Activated naive CD8-positive, alpha-beta T cell treated with anti-CD3 and anti-CD28 coated beads, Interleukin-2, amount 50 U/mL, for 24 hours (primary cell): Measurements from ENCODE around the gene BMP4.

Experiments
- ATAC-seq: fragments of 150-1000 bp; cut with Tn5 transposase; one replicate; pipeline ENCODE4 v1.10.0; 2021
- DNase-seq: peaks from one replicate; pipeline ENCODE4 v3.0.0; 2021
- H3K27ac Mint-ChIP-seq: one replicate; pipeline ENCODE4 v1.8.0; 2021; ENCODE audit warnings: mild to moderate bottlenecking, mixed read lengths
- H3K27me3 Mint-ChIP-seq: one replicate; pipeline ENCODE4 v1.8.0; 2021; ENCODE audit warnings: mixed read lengths
- H3K36me3 Mint-ChIP-seq: one replicate; pipeline ENCODE4 v1.8.0; 2021; ENCODE audit warnings: low read depth, mixed read lengths
- H3K4me1 Mint-ChIP-seq: one replicate; pipeline ENCODE4 v1.8.0; 2021; ENCODE audit warnings: mixed read lengths
- H3K4me3 Mint-ChIP-seq: one replicate; pipeline ENCODE4 v1.8.0; 2021; ENCODE audit warnings: mild to moderate bottlenecking, moderate library complexity, mixed read lengths
- H3K9me3 Mint-ChIP-seq: one replicate; pipeline ENCODE4 v1.8.0; 2021; ENCODE audit warnings: mixed read lengths

BMP4 gene

DNA sequence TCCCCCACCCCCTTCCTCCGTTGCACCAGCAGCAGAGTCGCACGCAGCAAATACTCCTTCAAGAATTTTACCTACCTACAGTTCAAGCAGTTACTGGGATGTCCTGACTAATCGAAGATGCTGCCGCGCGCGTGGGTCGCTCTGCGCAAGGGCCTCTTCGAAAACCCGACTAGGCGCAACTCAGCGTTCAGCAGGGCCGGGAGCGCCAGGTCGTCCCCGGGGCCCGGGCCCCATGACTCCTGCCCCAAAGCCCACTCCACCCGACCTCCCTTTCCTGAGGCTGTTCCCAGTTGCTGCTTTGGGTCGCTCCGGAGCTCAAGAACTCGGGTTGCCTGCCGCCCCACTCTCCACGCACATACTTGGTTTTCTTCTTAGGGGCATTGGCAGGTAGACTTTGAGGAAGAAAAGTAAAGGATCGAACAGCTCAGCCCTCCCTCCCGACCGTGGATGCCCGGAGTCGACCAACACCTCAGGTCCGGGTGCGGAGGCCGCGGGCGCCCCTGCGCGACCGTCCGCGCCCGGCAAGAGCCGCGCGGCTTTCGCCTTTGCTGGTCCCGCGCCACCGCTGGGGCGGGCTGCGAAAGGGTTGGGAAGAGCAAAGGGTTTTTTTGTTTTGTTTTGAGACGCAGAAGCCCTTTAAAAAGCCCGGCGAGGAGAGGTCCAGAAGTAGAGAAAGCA lies 1.9 kb downstream of the BMP4 start:
- DNase-seq = no peak
- H3K27ac Mint-ChIP-seq = no peak overlapping the region
- H3K27me3 Mint-ChIP-seq = peaks cover 67% of the 10 kb centered on the region
- no peaks in the 10 kb centered on the region for H3K36me3 Mint-ChIP-seq
- H3K4me1 Mint-ChIP-seq = peaks cover 32% of the 10 kb centered on the region
- peak overlapping the region; percentile 70 for H3K4me3 Mint-ChIP-seq
- no peaks in the 10 kb centered on the region for H3K9me3 Mint-ChIP-seq
- no peak for ATAC-seq

DNA sequence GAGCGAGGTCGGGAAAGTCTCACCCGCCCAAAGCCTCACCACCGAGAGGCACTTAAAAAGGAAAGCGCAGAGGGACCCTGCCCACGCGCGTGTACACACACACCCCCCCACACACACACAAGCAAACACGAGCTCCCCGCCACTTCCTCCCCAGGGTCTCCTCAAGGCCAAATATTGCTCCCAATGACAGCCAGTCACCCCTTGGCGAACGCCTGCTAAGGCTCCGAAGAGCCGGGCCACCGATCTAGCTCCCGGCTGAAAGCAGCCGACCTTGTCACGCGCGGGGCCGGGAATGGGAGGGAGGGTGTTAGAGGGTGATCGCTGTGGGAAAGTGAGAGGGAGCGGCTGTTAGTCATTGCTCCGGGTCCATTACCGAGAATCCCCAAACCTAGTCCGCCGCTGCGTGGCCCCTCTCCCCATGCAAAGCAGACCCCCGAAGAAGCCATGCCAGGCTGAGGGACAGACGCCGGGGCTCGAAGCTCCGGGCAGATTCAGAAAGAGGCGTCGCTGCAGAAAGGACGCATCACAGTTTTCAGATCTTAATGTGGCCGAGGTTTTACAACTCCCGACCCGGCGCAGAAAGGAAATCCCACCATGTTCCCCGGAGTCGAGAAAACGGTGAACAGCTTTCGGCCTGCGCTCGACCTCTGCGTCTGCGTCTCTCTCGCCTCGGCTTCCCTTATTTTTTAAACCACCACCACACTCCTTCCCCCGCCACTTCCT lies 2.6 kb downstream of the BMP4 start:
- no peak for ATAC-seq
- DNase-seq = peak; percentile 10
- peaks cover 68% of the 10 kb centered on the region for H3K27me3 Mint-ChIP-seq
- no peaks in the 10 kb centered on the region for H3K9me3 Mint-ChIP-seq
- H3K27ac Mint-ChIP-seq = no peak overlapping the region
- H3K36me3 Mint-ChIP-seq = no peaks in the 10 kb centered on the region
- peaks cover 32% of the 10 kb centered on the region for H3K4me1 Mint-ChIP-seq
- peak overlapping the region; percentile 70 for H3K4me3 Mint-ChIP-seq

DNA sequence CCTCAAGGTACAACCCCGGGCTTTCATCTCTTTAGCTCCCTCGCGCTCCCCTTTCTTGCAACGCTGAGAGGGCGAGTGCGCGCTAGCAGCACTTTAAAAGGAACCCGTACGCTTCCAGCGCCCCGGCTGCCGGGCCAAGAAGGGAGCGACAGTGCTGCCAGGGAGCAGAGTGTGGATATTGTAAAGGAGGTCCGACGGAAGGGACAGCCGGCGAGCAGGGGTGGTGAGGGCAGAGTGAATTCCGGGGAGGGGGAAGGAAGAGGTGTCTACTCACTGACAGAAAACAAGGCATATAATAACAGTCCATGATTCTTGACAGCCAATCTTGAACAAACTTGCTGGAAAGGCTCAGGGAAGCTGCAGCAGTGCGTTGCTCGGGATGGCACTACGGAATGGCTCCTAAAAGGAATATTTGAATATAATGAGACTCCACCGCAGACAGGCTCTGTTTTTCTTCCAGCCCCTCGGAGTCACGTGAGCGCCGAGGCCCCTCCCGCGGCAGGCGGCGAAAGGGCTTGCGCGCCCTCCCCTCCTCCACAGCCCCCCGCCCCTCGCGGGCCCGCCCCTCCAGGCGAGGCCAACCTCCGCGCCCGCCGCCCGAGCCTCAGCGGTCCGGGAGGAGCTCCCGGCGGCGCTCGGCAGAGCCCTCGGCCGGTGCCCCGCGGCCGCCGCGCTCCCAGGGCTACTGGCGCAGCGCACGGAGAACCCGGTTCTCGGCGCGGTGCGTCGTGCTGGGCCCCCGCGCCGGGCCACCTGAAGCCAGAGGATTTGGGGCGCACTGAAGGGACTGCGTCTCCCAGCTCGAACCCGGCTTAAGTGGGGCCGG lies 3.4 kb downstream of the BMP4 start:
- H3K27me3 Mint-ChIP-seq = peaks cover 71% of the 10 kb centered on the region
- H3K9me3 Mint-ChIP-seq = no peaks in the 10 kb centered on the region
- no peak overlapping the region for H3K27ac Mint-ChIP-seq
- H3K4me1 Mint-ChIP-seq = peaks cover 32% of the 10 kb centered on the region
- ATAC-seq (peak; percentile 33), DNase-seq (peak; percentile 24)
- H3K36me3 Mint-ChIP-seq = no peaks in the 10 kb centered on the region
- peak overlapping the region; percentile 70 for H3K4me3 Mint-ChIP-seq

DNA sequence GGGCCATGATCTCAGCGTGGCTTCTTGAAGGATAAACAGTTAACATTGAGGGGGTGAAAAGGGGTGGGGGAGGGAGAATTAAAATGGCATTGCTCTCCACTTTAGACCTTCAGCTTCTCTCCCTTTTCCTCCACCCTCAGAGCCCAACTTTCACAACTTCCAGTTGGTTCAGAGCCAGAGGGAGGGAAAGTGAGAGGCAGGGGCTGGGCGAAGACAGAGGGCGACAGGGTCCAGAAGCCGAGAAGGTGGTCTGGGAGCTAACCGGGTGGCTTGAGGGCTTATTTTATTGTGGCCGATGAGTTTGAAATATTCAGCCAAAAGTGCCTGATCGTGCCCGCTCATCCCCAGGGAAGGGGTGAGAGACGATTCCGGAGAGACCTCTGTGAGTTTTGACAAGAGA lies 4.1 kb downstream of the BMP4 start:
- ATAC-seq (no peak), DNase-seq (no peak)
- Mint-ChIP-seq H3K9me3 (no peaks in the 10 kb centered on the region), H3K27ac (no peak overlapping the region), H3K4me1 (peaks cover 32% of the 10 kb centered on the region), H3K4me3 (peak overlapping the region; percentile 52), H3K27me3 (peaks cover 72% of the 10 kb centered on the region), H3K36me3 (no peaks in the 10 kb centered on the region)

DNA sequence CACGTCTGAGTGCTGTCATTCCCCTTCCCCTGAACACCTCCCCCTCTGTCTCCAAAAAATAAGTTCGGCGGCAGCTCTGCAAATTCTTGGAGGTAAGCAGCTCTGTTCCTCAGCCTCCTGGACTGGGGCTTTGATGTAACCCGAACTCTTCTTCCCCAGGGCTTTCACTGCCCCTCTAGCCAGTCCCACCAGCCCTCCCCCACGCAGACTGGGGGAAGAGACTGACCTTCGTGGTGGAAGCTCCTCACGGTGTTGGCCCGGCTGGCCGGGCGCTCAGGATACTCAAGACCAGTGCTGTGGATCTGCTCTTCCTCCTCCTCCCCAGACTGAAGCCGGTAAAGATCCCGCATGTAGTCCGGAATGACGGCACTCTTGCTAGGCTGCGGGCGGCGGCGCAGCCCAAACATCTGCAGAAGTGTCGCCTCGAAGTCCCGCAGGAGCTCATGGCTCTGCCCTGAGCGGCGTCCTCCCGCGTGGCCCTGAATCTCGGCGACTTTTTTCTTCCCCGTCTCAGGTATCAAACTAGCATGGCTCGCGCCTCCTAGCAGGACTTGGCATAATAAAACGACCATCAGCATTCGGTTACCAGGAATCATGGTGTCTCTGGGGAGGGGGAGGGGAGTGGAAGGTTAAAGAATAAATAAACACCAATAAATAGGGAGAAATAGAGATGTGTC lies 4.9 kb downstream of the BMP4 start:
- Mint-ChIP-seq H3K36me3 (no peaks in the 10 kb centered on the region), H3K27ac (no peak overlapping the region)

DNA sequence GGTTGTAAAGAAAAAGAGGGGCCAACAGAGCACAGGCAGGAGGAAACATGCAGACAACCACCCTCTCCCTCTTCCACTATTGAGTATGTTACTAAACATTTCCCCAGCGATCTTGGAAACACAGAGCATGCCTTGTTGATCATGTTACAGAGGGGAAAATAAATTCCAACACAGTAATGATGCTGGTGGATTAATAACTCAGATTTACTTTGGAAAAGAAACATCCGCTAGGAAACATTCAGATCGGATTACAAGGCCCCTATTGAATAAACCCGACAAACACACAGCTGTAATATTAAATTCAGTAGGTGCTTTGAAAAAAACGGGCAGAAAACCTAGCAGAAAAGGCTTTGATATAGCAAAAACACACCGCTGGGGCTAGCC lies 5.4 kb downstream of the BMP4 start:
- ATAC-seq = no peak
- peaks cover 25% of the 10 kb centered on the region for H3K4me1 Mint-ChIP-seq
- H3K36me3 Mint-ChIP-seq = no peaks in the 10 kb centered on the region
- H3K9me3 Mint-ChIP-seq = no peaks in the 10 kb centered on the region
- peaks cover 72% of the 10 kb centered on the region for H3K27me3 Mint-ChIP-seq
- H3K27ac Mint-ChIP-seq = no peak overlapping the region
- no peak for DNase-seq
- H3K4me3 Mint-ChIP-seq = no peak overlapping the region

More for the DNA sequence above, 4.9 kb downstream of the BMP4 start:
- ATAC-seq (no peak), DNase-seq (no peak)
- H3K9me3 Mint-ChIP-seq = no peaks in the 10 kb centered on the region
- H3K4me3 Mint-ChIP-seq = no peak overlapping the region
- H3K27me3 Mint-ChIP-seq = peaks cover 73% of the 10 kb centered on the region
- H3K4me1 Mint-ChIP-seq = peaks cover 27% of the 10 kb centered on the region

DNA sequence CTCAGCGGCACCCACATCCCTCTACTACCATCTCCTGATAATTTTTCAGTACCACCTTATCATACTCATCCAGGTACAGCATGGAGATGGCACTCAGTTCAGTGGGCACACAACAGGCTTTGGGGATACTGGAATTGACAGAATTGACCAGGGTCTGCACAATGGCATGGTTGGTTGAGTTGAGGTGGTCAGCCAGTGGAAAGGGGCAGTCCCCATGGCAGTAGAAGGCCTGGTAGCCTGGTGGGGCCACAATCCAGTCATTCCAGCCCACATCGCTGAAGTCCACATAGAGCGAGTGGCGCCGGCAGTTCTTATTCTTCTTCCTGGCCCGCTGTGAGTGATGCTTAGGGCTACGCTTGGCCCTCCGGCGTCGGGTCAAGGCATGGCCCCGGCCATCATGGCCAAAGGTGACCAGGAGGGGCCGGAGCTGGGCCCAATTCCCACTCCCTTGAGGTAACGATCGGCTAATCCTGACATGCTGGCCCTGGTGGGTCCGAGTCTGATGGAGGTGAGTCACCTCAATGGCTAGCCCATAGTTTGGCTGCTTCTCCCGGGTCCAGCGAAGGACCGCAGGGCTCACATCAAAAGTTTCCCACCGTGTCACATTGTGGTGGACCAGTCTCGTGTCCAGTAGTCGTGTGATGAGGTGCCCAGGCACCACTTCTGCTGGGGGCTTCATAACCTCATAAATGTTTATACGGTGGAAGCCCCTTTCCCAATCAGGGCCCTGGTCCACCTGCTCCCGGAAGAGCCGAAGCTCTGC lies 6.4 kb downstream of the BMP4 start:
- H3K27me3 Mint-ChIP-seq = peaks cover 71% of the 10 kb centered on the region
- H3K9me3 Mint-ChIP-seq = no peaks in the 10 kb centered on the region
- H3K4me3 Mint-ChIP-seq = no peak overlapping the region
- DNase-seq (no peak), ATAC-seq (no peak)
- H3K36me3 Mint-ChIP-seq = no peaks in the 10 kb centered on the region
- H3K4me1 Mint-ChIP-seq = peaks cover 16% of the 10 kb centered on the region
- no peak overlapping the region for H3K27ac Mint-ChIP-seq

DNA sequence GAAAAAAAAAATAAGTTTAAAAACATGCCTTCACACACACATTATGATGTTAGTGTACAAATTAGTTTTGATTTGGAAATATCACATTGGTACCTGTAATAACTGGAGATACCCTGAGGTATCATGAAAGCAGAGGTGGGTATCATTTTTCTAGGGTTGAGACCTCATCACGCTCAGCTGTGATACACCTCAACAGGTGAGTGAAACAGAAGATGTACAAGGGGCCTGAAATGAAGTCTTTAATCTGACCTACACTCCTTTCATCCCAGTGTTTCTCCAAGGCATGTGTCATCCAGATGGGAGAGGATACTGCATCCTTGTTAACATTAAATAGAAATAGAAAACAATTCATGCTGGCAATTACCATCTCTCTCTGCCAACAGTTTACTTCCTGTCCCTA lies 7.4 kb downstream of the BMP4 start:
- no peak overlapping the region for H3K27ac Mint-ChIP-seq

DNA sequence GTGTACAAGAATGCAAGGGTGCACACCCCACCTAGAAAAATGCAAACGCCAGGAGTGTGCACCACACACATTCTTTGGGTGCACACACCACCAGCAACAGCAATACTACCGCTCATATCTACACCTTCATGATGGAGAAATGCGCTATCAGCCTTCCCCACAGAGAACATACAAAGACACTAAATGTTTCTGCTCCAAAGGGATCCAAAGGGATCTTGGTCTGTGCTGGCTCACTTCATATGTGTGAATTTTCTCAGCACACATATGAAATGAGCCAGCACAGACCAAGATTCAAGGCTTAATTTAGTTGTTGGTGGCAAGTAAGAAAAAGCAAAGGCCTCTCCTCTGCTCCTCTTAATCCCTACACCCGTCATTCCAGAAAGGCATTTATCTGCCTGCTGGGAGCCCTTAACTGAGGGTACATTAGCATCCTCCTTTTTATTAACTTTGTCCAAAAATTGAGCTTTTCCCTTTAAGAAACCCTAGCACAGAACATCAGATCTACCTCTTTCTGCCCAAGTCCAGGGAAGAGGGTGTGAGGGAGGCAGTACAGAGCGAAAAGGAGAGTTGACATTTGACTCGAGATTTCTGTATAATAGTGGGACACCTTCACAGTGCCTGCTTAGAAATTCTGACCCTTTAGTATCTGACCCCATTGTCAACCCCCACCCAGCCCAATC lies 8.3 kb downstream of the BMP4 start:
- H3K27me3 Mint-ChIP-seq = peaks cover 73% of the 10 kb centered on the region

More for the DNA sequence above, 7.4 kb downstream of the BMP4 start:
- H3K9me3 Mint-ChIP-seq = no peaks in the 10 kb centered on the region
- no peak overlapping the region for H3K4me3 Mint-ChIP-seq
- ATAC-seq (no peak), DNase-seq (no peak)
- peaks cover 10% of the 10 kb centered on the region for H3K4me1 Mint-ChIP-seq
- no peaks in the 10 kb centered on the region for H3K36me3 Mint-ChIP-seq
- H3K27me3 Mint-ChIP-seq = peaks cover 72% of the 10 kb centered on the region

DNA sequence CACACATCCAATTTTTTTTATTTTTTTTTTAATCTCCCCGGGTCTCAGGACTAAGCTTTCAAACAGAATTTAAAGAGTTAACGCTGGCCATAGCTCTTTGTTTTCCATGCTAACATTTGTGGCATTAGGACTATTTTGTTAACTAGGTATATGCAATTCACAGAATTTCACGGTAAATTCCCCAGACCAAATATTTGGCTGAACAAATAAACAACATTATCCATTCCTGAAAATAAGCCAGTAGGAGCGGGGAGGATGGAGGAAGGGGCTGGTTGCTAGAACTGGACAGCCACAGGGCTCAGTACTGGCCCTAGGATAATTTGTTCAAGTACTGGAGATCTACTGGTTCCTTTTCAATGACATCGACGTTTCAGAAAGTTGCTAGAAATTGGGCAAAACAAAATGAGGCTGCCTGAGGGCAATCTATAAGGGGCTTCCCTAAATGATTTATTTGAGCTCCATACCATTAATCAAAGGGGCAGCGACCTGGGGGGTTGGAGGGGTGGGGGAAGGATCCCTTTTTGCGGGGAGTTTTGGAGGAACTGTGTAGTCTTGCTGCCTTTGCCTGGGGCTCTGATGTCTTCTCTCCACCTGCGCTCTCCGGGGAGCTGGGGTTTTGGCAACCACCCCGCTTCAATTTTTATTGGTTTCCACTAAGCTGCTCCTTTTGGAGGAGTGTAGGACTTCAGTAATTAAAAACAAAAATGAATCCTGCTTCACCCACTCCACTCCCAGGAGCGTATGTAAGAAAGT lies 9.0 kb downstream of the BMP4 start:
- Mint-ChIP-seq H3K4me1 (no peaks in the 10 kb centered on the region), H3K9me3 (no peaks in the 10 kb centered on the region), H3K36me3 (no peaks in the 10 kb centered on the region), H3K27ac (no peak overlapping the region), H3K27me3 (peaks cover 69% of the 10 kb centered on the region), H3K4me3 (no peak overlapping the region)
- ATAC-seq = no peak
- no peak for DNase-seq

More for the DNA sequence above, 8.3 kb downstream of the BMP4 start:
- DNase-seq (no peak), ATAC-seq (no peak)
- H3K27ac Mint-ChIP-seq = no peak overlapping the region
- H3K4me1 Mint-ChIP-seq = peaks cover 4% of the 10 kb centered on the region
- H3K4me3 Mint-ChIP-seq = no peak overlapping the region
- no peaks in the 10 kb centered on the region for H3K9me3 Mint-ChIP-seq
- no peaks in the 10 kb centered on the region for H3K36me3 Mint-ChIP-seq

DNA sequence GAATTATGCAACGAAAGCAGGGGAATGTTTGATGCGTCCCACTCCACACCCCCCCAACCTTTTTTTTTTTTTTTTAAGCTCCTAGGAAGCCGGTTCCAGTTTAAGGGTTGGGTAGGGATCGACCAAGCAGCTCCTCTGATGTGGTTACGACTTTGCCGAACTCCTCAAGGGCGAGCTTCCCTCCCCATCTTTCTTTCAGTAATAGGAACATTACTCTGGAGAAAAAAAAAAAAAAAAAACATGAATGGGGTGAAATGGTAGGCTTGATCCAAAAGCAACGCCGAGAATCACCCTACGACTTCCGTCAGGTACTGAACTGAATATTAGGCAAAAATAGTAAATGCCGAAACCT lies 9.6 kb downstream of the BMP4 start:
- ATAC-seq (no peak), DNase-seq (no peak)
- Mint-ChIP-seq H3K4me1 (no peaks in the 10 kb centered on the region), H3K4me3 (no peak overlapping the region), H3K27ac (no peak overlapping the region), H3K9me3 (no peaks in the 10 kb centered on the region), H3K36me3 (no peaks in the 10 kb centered on the region), H3K27me3 (peaks cover 65% of the 10 kb centered on the region)

DNA sequence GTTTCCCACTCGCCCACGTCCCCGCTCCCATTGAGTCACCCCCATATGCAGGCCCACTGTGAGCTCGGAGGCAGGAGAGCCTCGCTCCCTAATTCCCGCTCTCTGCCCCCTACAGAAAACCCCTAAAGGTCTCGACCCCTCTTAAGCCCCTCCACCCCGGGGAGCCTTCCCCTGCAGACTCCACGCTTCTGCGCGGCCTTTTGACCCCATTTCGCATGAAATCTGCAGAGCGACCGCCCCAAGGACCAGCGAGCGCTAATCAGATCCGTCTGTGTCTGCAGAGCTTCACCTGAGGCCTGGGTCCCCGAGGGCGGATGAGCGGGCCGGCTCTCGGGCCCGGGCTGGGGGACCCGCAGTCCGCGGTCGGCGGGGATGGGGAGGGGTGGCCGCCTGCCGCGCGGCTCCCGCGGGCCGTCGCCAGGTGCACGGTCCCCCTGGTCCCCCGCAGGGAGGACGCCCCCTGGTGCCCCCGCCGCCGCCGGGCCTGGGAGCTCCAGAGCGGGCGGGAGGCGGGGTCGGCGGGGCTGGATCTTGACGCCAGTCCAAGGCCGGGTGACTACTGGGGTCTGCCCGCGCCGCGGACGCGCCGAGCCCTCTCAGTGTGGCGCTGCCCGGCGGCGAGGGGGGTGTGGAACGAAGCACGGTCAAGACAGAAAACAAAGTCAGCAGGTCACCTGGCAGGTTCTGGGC lies 10.1 kb downstream of the BMP4 start:
- ATAC-seq (no peak), DNase-seq (no peak)
- H3K9me3 Mint-ChIP-seq = no peaks in the 10 kb centered on the region
- H3K4me1 Mint-ChIP-seq = no peaks in the 10 kb centered on the region
- no peak overlapping the region for H3K4me3 Mint-ChIP-seq
- no peaks in the 10 kb centered on the region for H3K36me3 Mint-ChIP-seq
- H3K27me3 Mint-ChIP-seq = peaks cover 60% of the 10 kb centered on the region
- H3K27ac Mint-ChIP-seq = no peak overlapping the region

DNA sequence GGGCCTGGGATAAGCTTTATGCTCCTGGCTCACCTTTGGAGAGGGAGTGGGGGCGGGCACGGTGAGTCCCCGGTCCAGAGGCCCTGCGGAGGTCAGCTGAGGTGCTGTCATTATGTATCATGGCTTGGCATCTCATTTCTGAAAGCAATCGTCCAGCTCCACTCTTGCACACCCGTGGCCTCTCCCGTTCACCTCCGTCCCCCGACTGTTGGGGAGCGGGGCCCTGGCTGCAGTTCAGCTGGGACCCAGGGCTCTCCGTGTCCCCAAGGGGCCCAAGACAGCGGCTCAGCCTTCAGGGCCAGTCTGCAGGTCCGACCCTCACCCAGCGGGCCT lies 10.6 kb downstream of the BMP4 start:
- H3K9me3 Mint-ChIP-seq = no peaks in the 10 kb centered on the region
- H3K27me3 Mint-ChIP-seq = peaks cover 56% of the 10 kb centered on the region
- H3K4me1 Mint-ChIP-seq = no peaks in the 10 kb centered on the region
- H3K36me3 Mint-ChIP-seq = no peaks in the 10 kb centered on the region
- no peak overlapping the region for H3K27ac Mint-ChIP-seq
- DNase-seq = no peak
- no peak overlapping the region for H3K4me3 Mint-ChIP-seq
- ATAC-seq = no peak
